Activated CD4-positive, alpha-beta memory T cell treated with anti-CD3 and anti-CD28 coated beads for 36 hours (primary cell): ENCODE data around the gene DNTTIP2. TPM values are rescaled to one million over a fixed set of nuclear protein-coding genes. Genes with fewer than 3 reads are reported as not detected.
A peak's percentile ranks its signal among the peaks of the same experiment; 100 is the strongest.

Experiments used
- CTCF ChIA-PET: fragments of 350-600 bp; sonication (Branson Sonifier 250); formaldehyde crosslinking; loops from one replicate; lab custom pipeline; 2021; ENCODE audit warnings: antibody characterized with exemption, inconsistent platforms; lab: Charles Lee
- POLR2A ChIA-PET: fragments of 350-600 bp; sonication (Branson Sonifier 250); formaldehyde crosslinking; loops from one replicate; lab custom pipeline; 2021; ENCODE audit warnings: antibody characterized with exemption; lab: Charles Lee
- DNase-seq: peaks from one replicate; pipeline ENCODE4 v3.0.0-alpha.2; 2020
- H3K27ac Mint-ChIP-seq: one replicate; pipeline ENCODE4 v1.8.0; 2021; ENCODE audit warnings: mixed read lengths
- H3K27me3 Mint-ChIP-seq: one replicate; pipeline ENCODE4 v1.8.0; 2021; ENCODE audit warnings: mixed read lengths
- H3K36me3 Mint-ChIP-seq: one replicate; pipeline ENCODE4 v1.8.0; 2021; ENCODE audit warnings: mixed read lengths
- H3K4me1 Mint-ChIP-seq: one replicate; pipeline ENCODE4 v1.8.0; 2021; ENCODE audit warnings: low read depth, mixed read lengths
- H3K4me3 Mint-ChIP-seq: one replicate; pipeline ENCODE4 v1.8.0; 2021; ENCODE audit warnings: mild to moderate bottlenecking, mixed read lengths
- H3K9me3 Mint-ChIP-seq: one replicate; pipeline ENCODE4 v1.8.0; 2021; ENCODE audit warnings: mixed read lengths
- intact Hi-C: fragments of 100-400 bp; cut with micrococcal nuclease; formaldehyde crosslinking; loops from one replicate; pipeline ENCODE4 v1.15.1; 2023
- total RNA-seq, 2 experiments: library from RNA; stranded (reverse); gene quantifications; one replicate each; pipeline ENCODE4 v1.2.3, GENCODE V29; 2021

DNTTIP2 gene
- total RNA-seq, 2 experiments from 2014 or later: 84.4 to 91.1 TPM

DNA sequence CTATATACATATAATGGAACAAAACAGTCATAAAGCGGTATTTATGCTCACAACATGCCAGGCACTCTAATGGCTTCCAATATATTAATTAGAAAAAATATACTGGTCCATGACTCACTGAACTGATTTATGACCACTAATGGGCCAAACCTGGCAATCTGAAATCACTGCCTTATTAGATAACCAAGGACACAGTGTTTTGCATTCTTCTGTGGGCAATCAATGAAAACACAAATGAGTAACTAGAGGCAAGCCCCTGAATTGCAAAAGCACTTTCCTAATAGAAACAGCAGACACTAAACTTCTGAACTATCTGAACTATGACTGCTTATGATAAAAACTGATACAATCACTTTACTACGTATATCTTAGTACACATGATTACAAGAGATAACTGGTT, 26.7 kb upstream of the DNTTIP2 start:
- H3K36me3 Mint-ChIP-seq: peaks cover 16% of the 10 kb centered on the region
- intact Hi-C loops: loop anchor here (5.0 kb wide), 2 partner anchors 132 to 558 kb away; partner anchors contain the start of gene DR1
- H3K4me1 Mint-ChIP-seq: peaks cover 37% of the 10 kb centered on the region
- no peak overlapping the region for H3K27ac Mint-ChIP-seq
- DNase-seq: no peak
- CTCF ChIA-PET: no interaction called here
- H3K4me3 Mint-ChIP-seq: no peak overlapping the region
- POLR2A ChIA-PET: no interaction called here
- H3K9me3 Mint-ChIP-seq: peaks cover 6% of the 10 kb centered on the region
- H3K27me3 Mint-ChIP-seq: no peaks in the 10 kb centered on the region

DNA sequence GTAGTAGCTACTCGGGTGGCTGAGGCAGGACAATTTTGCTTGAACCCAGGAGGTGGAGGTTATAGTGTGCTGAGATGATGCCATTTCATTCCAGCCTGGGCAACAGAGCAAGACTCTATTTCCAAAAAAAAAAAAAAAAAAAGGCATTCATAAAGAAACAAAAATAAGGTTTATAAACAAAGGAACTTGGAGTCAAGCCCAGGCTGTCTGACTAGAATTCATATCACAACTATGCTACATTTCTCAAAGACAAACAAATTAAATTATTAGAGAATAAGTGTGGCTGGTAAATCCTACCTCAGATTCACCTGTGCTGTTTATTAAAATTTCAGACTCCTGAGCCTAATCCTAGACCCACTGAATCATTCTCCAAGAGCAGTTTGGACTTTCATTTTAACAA, 26.0 kb upstream of the DNTTIP2 start:
- DNase-seq: no peak
- Mint-ChIP-seq H3K9me3 (peaks cover 3% of the 10 kb centered on the region), H3K27ac (peak overlapping the region; percentile 38), H3K4me1 (peaks cover 37% of the 10 kb centered on the region), H3K36me3 (peaks cover 16% of the 10 kb centered on the region), H3K4me3 (no peak overlapping the region), H3K27me3 (no peaks in the 10 kb centered on the region)
- intact Hi-C loops: loop anchor here (5.0 kb wide), 2 partner anchors 132 to 558 kb away; partner anchors contain the start of gene DR1
- ChIA-PET CTCF (no interaction called here), POLR2A (interaction anchor here (0.6 kb wide), 1 partner anchor 26 kb away, joined by 3 read pairs; no protein-coding TSS in a partner anchor)

DNA sequence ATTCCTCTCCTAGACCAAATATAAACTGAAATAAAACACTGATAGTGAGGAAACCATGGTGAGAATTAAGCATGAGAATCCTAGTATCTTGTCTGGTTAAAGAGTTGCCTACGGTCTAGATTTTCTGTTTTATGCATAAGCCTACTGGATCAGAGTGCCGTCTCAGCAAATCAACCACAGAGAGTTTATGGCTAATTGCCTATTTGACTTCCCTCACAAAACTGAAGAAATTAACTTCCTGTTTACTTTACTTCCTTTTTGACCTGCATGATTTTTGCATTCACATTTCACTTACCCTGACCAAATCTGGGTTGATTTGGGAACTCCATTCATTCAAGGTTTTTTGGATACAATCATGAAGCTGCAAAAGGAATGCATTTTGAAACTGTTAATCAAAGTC, 25.2 kb upstream of the DNTTIP2 start:
- Mint-ChIP-seq H3K27ac (peak overlapping the region; percentile 69), H3K9me3 (no peaks in the 10 kb centered on the region), H3K36me3 (peaks cover 15% of the 10 kb centered on the region), H3K4me3 (no peak overlapping the region), H3K4me1 (peaks cover 38% of the 10 kb centered on the region), H3K27me3 (no peaks in the 10 kb centered on the region)
- ChIA-PET POLR2A (no interaction called here), CTCF (no interaction called here)
- no peak for DNase-seq
- intact Hi-C loops: no loop called here

DNA sequence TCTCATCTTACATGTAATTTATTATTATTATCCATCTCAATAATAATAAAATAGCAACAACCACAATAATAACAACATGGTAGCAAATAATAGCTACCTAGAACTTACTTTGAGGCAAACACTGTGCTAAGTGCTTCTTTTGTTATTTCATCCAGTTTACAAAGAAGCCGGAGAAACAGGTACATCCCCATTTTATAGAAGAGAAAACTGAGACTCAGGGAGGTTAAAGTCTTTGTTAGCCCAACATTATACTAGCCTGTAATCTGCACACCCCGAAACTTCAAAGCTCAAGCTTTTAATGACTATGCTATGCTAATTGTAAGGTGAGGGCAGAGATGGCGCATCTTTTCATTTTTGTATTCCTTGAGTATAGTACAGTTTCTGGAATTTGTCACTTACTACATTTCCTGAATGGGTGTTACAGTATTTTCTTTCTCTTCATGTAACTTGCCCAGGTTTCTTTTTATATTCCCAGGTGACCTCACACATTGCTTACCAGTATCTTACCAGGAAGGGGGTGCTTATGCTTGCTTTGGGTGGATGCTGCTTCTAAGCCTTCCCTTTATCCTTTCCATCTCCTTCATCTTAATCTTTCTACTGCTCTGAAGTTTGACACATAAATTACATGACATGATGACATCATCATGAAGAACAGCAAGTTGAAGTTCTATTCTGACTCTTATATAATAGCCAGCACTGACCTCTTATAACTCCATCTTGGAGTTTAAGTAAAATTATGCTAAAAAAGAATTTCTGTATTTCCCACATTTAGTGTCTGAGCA, 21.9 kb upstream of the DNTTIP2 start:
- no peaks in the 10 kb centered on the region for H3K27me3 Mint-ChIP-seq
- H3K27ac Mint-ChIP-seq: no peak overlapping the region
- POLR2A ChIA-PET: interaction anchor here (0.5 kb wide), 1 partner anchor 21 kb away, joined by 3 read pairs; no protein-coding TSS in a partner anchor
- CTCF ChIA-PET: no interaction called here
- H3K9me3 Mint-ChIP-seq: no peaks in the 10 kb centered on the region
- H3K4me3 Mint-ChIP-seq: no peak overlapping the region
- H3K36me3 Mint-ChIP-seq: peaks cover 17% of the 10 kb centered on the region
- peaks cover 20% of the 10 kb centered on the region for H3K4me1 Mint-ChIP-seq
- DNase-seq: no peak
- intact Hi-C loops: no loop called here

DNA sequence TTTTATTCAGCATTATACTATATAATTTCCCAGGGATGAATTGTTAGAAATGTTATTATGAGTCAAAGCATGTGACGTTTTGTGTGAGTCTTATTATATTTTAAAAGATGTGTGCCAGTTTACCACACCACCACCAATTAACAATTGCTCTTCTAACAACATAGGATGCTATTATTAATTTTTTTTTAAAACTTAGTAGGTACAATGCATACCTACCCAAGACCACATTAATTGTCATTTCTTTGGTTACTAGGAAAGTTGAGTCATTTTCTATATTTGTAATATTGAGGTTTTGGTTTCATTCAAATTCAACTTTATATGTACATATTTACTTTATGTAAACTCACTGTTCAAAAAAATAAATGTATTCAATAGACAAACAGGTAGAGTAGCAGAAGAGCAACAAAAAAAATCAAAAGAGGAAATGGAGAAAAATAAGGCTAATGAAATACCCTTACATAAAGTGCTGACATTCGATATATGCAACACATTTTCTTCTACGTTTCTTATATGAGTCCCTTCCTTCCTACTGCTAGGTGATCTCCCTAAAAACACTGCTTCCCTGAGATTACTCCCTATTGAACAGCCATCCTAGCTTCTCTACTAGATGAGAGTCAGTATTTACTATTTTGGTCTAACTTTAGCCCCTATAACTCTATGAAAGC, 20.7 kb upstream of the DNTTIP2 start:
- Mint-ChIP-seq H3K4me3 (no peak overlapping the region), H3K36me3 (peaks cover 17% of the 10 kb centered on the region), H3K27me3 (no peaks in the 10 kb centered on the region), H3K9me3 (no peaks in the 10 kb centered on the region), H3K27ac (no peak overlapping the region), H3K4me1 (peaks cover 15% of the 10 kb centered on the region)
- intact Hi-C loops: no loop called here
- no peak for DNase-seq
- CTCF ChIA-PET: no interaction called here
- POLR2A ChIA-PET: no interaction called here

DNA sequence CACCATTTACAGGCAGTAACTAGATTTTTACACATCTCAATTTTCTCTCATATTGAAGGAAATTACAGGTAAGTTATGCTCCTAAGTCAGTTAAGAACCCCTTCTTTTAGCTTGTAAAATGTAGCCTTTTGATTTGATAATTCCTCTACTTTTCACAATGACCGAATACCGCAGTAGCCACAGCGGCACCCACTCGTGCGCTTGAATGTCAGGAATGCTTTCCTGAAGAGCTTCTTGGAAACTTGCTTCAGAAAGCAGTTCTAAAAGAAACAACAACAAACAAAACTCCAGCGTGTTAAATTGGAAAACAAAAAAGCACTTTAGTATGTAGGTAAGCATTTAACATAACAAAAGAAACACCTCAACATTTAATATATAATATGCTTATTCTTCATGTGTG, 9.9 kb upstream of the DNTTIP2 start:
- ChIA-PET POLR2A (no interaction called here), CTCF (no interaction called here)
- H3K4me3 Mint-ChIP-seq: no peak overlapping the region
- H3K9me3 Mint-ChIP-seq: no peaks in the 10 kb centered on the region
- no peaks in the 10 kb centered on the region for H3K27me3 Mint-ChIP-seq
- no peak for DNase-seq
- no peaks in the 10 kb centered on the region for H3K4me1 Mint-ChIP-seq
- no peak overlapping the region for H3K27ac Mint-ChIP-seq
- H3K36me3 Mint-ChIP-seq: peaks cover 17% of the 10 kb centered on the region
- intact Hi-C loops: no loop called here

DNA sequence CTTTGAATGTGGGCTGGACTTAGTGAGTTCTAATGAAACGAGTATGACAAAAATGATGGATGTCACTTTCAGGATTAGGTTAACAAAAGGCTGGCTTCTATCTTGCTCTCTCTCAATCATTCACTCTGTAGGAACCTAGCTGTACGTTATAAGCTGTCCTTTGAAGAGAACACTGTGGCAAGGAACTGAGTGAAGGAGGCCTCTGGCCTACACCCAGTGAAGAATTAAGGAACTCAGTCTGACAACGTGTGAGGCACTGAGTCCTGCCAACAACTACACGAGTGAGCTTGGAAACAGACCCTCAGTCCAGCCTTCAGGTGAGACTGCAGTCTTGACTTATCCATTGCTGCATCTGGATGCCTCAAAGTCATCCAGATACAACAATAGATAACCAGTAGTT, 3.3 kb upstream of the DNTTIP2 start:
- Mint-ChIP-seq H3K4me3 (no peak overlapping the region), H3K9me3 (no peaks in the 10 kb centered on the region), H3K36me3 (peaks cover 16% of the 10 kb centered on the region), H3K27me3 (no peaks in the 10 kb centered on the region), H3K4me1 (peaks cover 17% of the 10 kb centered on the region), H3K27ac (no peak overlapping the region)
- POLR2A ChIA-PET: no interaction called here
- CTCF ChIA-PET: no interaction called here
- intact Hi-C loops: no loop called here
- DNase-seq: no peak

DNA sequence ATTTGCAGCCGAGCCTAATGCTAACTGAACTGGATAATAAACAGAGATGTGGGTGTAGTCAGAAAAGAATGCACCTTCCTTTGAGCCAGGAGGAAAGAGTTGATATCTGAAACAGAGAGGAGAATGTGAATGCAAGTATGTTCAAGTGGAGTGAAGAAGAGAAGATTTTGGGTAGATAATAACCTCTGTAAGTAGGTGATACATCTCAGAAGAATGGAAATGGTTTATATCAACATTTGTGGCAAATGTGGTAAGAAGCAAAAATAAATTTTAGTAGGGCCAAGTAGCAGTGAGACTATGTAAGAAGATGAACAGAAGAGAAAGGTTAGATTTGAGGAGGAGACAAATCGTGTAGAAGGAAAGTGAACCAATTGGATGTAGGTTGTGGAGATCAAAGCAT, 1.7 kb upstream of the DNTTIP2 start:
- POLR2A ChIA-PET: no interaction called here

DNA sequence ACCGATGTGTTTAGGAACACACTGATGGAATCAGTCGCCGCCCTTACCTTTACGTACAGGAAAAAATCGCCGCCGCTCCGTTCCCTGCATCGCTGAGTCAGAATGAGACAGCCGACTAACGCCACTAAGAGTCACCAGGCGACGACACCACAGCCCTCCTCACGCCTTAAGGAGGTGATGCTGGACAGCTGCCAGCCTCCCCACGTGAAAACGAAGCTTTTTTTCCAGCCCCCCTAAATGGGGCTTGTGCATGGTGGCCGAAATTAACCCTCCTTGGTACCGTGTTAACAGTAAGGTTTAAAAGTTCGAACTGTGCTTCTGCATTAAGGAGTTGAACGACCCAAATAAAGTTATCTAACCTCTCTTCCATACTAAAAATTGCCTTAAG, 511 bp downstream of the DNTTIP2 start:
- H3K4me1 Mint-ChIP-seq: peaks cover 45% of the 10 kb centered on the region
- H3K9me3 Mint-ChIP-seq: no peaks in the 10 kb centered on the region
- CTCF ChIA-PET: interaction anchor here (1.2 to 1.9 kb wide), 2 partner anchors 31 to 34 kb away, joined by 7 to 16 read pairs; partner anchors contain the start of gene GCLM
- H3K4me3 Mint-ChIP-seq: peak overlapping the region; percentile 94
- no peaks in the 10 kb centered on the region for H3K27me3 Mint-ChIP-seq
- H3K27ac Mint-ChIP-seq: peak overlapping the region; percentile 98
- POLR2A ChIA-PET: interaction anchor here (0.7 to 2.0 kb wide), 6 partner anchors 29 to 533 kb away, joined by 3 to 11 read pairs (median 6); partner anchors contain the start of genes DR1 and GCLM
- peak; percentile 83 for DNase-seq
- peaks cover 45% of the 10 kb centered on the region for H3K36me3 Mint-ChIP-seq
- intact Hi-C loops: loop anchor here (5.0 to 10.0 kb wide), 2 partner anchors 694 to 1046 kb away; partner anchors contain the start of genes CCDC18, RPL5 and TMED5

More for the DNA sequence above, 1.7 kb upstream of the DNTTIP2 start:
- Mint-ChIP-seq H3K27ac (no peak overlapping the region), H3K9me3 (no peaks in the 10 kb centered on the region), H3K4me1 (peaks cover 29% of the 10 kb centered on the region), H3K36me3 (peaks cover 27% of the 10 kb centered on the region), H3K4me3 (no peak overlapping the region), H3K27me3 (no peaks in the 10 kb centered on the region)
- CTCF ChIA-PET: no interaction called here
- no peak for DNase-seq
- intact Hi-C loops: no loop called here

DNA sequence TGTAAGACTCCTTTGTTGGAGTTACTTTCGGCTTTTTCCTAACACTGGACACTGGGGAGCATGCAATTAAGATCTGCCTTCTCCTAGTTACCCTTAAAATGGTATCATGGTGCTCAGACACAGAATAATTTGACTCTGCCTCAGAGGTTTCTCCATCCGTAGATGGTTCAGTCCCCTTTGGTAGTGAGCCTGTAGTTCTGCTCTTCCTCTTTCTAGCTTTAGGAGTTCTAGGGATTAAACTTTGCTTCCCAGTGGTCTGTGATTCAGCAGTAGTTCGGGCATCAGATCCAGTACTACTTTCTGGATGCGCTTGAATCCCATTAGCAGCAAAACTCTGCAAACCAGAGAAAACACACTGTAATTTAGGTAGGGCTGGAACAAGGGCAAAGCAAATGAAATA, 1.5 kb downstream of the DNTTIP2 start:
- POLR2A ChIA-PET: no interaction called here
- Mint-ChIP-seq H3K4me3 (peak overlapping the region; percentile 94), H3K36me3 (peaks cover 42% of the 10 kb centered on the region), H3K4me1 (peaks cover 42% of the 10 kb centered on the region), H3K27ac (peak overlapping the region; percentile 62), H3K9me3 (no peaks in the 10 kb centered on the region), H3K27me3 (no peaks in the 10 kb centered on the region)
- no peak for DNase-seq
- intact Hi-C loops: loop anchor here (5.0 to 10.0 kb wide), 2 partner anchors 693 to 1045 kb away; partner anchors contain the start of genes CCDC18, RPL5 and TMED5
- CTCF ChIA-PET: interaction anchor here (0.6 kb wide), 1 partner anchor 32 kb away, joined by 4 read pairs; the partner anchor contains the start of gene GCLM

DNA sequence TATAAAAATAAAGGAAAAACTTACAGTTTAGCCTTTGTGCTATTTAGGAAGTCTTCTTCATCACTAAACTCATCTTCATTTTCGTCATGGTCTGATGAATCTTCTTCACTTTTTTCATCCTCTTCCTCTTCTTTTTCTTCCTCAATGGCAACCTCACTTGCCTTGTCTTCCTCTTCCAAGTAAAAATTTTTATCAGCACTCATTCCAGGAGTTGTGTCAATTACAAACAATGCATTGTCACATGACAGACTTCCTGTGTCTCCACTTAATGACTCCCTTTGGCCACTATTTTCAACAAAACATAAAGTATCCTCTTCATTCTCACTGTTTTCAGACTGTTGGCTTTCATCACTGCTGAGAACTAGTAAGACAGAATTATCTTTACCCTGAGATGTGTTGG, 2.8 kb downstream of the DNTTIP2 start:
- CTCF ChIA-PET: no interaction called here
- peaks cover 53% of the 10 kb centered on the region for H3K36me3 Mint-ChIP-seq
- DNase-seq: no peak
- POLR2A ChIA-PET: no interaction called here
- H3K4me1 Mint-ChIP-seq: peaks cover 42% of the 10 kb centered on the region
- H3K4me3 Mint-ChIP-seq: peak overlapping the region; percentile 53
- peak overlapping the region; percentile 64 for H3K27ac Mint-ChIP-seq
- H3K27me3 Mint-ChIP-seq: no peaks in the 10 kb centered on the region
- intact Hi-C loops: loop anchor here (5.0 to 10.0 kb wide), 2 partner anchors 691 to 1044 kb away; partner anchors contain the start of genes CCDC18, RPL5 and TMED5
- H3K9me3 Mint-ChIP-seq: no peaks in the 10 kb centered on the region
